NCI-H1417 (cell line): Measurements from ENCODE around the gene HMGN1.

Experiments used
- DNase-seq, 3 experiments: peaks; one replicate each; lab custom pipeline; 2025; lab: John Stamatoyannopoulos, UW

HMGN1 gene

GRCh38 chr21:39367783-39368182 lies 18.9 kb upstream of the HMGN1 start:
- DNase-seq, result no peak

- DNase-seq, result no peak
Measured at GRCh38 chr21:39366563-39366962, 17.7 kb upstream of the HMGN1 start.

DNA sequence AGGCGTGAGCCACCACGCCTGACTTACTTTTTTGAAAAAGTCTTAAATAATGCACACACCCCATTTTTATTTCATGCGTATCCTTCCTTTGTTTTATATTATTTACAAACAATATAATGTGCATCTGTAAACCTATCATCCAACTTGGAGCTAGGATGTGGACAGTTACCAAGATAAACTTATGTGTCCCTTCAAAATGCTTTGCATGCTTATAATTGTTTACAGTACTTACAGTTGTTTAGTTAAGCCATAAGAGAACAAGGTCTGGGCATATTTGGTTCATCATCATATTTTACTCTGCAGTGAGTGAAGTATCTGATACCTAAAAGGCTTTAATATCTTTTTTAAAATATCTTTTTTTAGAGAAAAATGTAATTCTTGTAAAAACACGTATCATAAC lies 16.1 kb upstream of the HMGN1 start:
- no peak for DNase-seq

DNA sequence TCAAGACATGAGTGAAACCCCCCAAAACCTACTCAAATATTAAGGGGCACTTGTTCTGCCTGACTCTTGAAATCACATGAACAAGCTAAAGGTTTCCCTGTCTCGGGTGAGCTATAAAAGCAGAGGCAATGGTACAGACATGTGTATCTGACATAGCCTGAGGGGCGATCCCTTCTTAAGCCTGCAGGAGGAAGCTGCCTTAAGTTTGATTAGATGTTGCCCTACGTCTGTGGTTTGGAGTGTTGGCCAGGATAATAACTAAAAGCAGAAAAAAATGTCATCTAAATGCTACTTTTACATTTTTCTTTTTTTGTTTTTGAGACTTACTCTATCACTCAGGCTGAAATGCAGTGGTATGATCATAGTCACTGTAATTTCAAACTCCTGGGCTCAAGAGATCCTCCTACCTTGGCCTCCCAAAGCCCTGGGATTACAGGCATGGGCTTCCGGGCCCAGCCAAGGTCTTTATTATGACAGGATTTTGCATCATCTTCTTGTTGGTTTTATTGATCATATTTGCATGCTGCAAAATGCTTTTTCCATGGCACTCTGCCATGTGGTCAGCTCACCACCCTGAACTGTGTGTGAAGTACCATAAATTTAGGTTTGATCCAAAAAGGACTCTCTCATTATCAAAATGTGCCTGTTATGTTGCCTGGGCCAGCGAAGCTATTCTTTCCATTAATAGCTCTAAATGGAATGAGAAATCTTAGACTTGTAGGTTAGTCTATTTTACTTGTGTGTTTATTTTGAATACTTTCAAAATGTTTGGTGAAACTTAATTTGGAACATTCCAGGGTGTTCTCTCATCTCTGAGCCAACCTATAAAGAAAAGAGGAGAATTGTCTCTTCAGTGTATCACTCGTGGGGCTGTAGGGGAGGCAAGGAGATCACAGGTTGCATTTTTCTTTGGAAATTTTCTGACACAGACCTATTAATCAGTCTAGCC lies 15.0 kb upstream of the HMGN1 start:
- DNase-seq, result no peak

DNA sequence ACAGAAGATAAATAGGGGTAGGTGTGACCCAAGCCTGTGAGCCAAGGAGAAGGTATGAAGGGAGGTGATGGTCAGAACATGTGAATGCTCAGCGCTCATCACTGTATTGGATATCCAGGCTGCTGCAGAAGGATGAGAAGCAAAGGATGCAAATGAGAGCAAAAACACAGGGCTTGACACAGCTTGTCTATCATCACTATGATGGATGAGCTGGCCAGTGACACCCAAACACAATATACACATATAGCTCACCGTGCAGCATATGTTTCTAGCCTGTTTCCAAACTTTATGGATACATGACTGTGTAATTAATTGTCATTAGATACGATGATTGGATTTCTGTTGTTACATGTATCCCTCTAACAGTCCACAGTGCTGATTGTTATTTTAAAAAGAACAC lies 13.8 kb upstream of the HMGN1 start:
- no peak for DNase-seq

DNA sequence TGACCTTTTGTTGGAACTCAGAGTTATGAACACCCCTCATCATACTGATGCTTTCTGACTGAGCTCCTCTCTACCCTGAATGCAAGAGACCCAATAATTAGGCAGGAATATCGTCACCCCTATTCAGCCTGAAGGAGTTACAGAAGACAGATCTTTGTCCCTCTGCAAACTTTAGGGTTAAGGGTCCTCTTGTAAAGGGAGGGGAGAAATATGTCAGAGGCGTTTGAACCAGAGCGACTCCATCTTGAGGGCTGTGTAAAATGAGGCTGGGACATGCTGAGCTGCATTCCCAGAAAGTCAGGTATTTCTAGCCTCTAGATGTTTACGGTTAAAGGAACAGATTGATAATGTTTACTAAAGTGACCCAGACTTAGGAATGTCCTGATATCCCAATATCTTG lies 10.5 kb upstream of the HMGN1 start:
- no peak for DNase-seq

DNA sequence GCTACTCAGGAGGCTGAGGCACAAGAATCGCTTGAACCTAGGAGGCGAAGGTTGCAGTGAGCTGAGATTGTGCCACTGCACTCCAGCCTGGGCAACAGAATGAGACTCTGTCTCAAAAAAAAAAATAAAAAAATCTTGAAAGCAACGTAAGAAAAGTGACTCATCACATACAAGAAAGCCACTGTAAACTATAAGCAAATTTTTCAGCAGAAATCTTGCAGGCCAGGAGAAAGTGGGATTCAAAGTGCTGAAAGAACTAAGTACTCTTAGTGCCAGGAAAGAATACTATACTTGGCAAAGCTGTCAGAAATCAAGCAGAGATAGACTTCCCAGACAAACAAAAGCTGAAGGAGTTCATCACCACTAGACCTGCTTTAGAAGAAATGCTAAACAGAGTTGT lies 4.4 kb upstream of the HMGN1 start:
- no peak for DNase-seq

DNA sequence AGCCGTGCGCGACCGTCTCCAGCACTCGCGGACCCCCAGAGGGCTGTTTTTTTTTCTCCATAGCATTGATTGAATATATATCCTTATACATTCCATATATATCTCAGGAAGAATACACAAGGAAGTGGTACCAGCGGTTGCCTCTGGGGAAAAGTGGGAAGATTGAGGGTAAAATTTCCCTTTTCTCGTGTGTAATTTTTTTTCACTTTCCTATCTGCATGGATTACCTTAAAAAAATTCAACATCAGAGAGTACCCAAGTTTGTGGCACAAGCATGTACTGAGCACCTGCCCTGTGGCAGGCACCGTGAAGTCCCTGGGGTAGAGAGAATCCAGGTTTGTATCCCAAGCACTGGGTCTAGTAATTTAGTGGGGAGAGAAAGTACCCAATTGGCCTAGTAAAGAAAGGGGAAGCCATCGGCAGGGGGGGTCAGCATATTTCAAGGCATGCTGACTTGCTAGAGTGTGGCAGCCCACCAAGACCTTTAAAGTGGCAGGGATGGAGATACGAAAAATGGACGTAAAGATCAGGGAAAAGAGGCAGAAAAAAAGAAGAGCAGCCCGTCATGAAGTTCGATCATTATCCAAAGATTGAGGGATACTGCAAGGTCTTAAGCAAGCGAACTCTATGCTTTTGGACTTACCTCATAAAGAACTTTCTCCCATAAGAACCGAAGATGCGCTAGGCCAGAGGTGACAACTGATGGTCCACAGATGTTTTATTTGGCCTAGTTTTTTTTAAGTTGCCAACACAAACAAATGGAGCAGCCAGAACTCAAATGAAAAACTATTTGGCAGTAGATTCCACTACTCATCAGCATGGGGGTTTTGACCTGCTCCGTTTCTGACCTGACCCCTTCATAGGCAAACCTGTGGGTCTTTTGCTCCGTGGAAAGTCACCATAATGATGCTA lies 1.5 kb upstream of the HMGN1 start:
- no peak for DNase-seq

- DNase-seq, result peak; percentile 98 to 99 (median 99)
Measured at GRCh38 chr21:39349211-39350093, 564 bp upstream of the HMGN1 start.

DNA sequence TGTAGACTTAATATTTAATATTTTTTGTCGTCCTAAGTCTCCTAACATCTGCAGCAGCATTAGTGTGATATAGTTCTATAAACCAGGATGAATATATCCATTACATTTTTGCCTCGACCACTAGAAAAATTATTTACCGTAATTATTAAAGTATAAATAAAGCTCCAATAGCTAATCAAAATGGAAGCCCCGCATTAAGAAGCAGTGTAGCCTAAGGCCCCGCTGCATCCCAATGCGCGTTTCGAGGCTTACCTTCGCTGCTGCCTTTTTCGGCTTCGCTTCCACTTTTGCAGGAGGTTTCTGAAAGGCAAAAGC lies 891 bp downstream of the HMGN1 start:
- peak in 1 of 3 experiments; percentile 57 for DNase-seq

- DNase-seq, result peak in 1 of 3 experiments; percentile 62
Measured at GRCh38 chr21:39347537-39347936, 1.4 kb downstream of the HMGN1 start.

GRCh38 chr21:39346671-39347331 lies 2.1 kb downstream of the HMGN1 start:
- DNase-seq, result no peak

- DNase-seq, result no peak
Measured at GRCh38 chr21:39346206-39346605, 2.7 kb downstream of the HMGN1 start.

DNA sequence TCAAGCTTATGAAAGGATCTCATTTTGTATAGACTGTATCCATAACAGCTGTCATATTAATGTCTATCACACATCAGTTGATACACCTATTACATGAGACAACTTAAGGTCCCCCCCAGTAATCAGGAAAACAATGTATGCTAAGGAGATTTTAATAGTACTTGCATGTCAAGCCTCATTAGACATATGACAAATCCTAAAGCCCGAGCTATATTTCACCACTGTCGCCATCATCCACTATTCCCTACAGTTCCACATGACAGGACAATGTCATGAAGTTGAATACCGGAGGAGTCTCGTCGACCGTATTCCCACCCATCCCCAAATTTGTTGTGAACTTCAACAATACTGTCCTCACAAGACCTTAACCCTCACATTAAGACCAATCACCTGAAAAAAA lies 3.4 kb downstream of the HMGN1 start:
- peak in 1 of 3 experiments; percentile 29 for DNase-seq

GRCh38 chr21:39344848-39345247 lies 4.0 kb downstream of the HMGN1 start:
- no peak for DNase-seq

DNA sequence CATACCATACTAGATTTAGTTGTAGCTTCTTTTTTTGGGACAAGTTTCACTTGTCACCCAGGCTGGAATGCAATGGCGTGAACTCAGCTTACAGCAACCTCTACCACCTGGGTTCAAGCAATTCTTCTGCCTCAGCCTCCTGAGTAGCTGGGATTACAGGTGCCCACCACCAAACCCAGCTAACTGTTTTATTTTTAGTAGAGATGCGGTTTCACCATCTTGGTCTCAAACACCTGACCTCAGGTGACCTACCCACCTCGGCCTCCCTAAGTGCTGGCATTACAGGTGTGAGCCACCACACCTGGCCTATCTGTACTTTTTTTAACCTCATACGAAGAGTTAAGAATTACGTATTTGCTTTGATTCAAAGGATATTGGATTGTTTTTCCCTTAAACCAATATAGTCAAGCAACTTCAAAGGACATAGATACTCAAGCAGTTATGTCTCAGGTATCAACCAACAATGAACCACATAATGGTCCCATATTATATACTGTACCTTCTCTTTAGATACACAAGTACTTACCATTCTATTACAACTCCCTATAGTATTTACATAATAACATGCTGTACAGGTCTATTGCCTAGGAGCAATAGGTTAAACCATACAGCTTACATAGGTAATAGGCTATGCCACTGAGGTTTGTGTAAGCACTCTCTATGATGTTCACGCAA lies 7.5 kb downstream of the HMGN1 start:
- DNase-seq, result no peak

DNA sequence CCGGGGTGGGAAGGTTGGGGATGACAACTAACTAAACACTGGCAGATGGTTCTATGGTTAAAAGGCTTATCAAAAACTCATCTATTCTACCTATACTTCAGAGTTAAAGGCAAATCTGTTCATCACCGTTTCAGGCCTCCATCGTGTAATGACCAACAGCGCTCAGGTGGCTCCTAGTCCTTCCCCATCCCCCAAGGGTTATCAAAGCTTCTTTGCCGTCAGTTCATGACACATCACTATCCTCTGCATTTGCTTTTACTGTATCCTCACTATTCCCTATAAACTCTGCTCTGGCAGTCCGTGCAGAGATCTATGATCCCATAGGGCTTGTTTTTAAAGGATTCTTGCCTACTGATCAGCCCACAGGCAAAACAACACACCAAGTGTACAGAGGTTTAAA lies 8.2 kb downstream of the HMGN1 start:
- DNase-seq, result no peak

DNA sequence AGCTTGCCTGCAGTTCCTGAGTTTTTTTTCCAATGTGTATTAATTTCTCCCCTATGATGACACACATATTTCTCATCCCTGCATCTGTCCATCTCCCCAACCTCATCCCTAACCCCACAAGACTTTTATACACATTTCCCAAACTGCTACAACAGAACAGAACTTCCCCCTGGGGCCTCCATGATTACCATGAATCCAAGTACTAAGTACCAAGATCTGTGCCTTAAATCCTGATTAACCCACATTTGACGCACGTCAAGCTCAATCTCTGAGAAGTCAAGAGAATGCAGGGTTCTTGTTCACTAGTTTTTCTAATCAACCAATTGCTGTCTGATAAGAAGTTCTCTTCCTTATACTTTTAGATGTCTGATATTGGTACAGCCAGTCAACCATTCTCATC lies 9.7 kb downstream of the HMGN1 start:
- DNase-seq, result no peak

- no peak for DNase-seq
Measured at GRCh38 chr21:39336457-39337008, 12.4 kb downstream of the HMGN1 start.

GRCh38 chr21:39334611-39335010 lies 14.3 kb downstream of the HMGN1 start:
- no peak for DNase-seq

DNA sequence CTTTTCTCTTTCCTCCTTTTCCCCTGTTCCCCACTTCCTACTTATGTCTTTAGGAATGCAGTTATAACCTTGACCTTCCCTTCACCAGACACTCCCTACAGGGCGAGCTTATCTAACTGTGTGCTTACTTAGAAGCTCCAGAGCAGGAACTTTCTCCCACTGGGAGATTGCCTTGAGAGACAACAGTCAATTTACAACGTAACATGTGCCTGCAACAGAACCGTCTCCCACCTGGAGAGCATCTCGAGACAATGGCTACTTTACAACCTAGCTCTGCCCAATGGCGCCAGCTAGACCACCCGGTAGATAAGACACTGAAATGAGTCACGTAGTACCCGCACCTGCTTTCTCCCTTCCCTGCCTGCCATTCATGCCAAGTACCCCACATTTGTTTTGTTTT lies 16.7 kb downstream of the HMGN1 start:
- no peak for DNase-seq
